UCSD-AML1 (cell line): ENCODE results near the gene NNAT.
A peak's percentile ranks its signal among the peaks of the same experiment; 100 is the strongest.

Source experiments
- DNase-seq: peaks from one replicate; lab custom pipeline; 2025; ENCODE audit not compliant: unreplicated experiment; lab: John Stamatoyannopoulos, UW

The NNAT gene

GRCh38 chr20:37565134-37565811 is 44.2 kb downstream of the NNAT start:
- no peak for DNase-seq

- no peak for DNase-seq
Measured at GRCh38 chr20:37566590-37567330, 45.7 kb downstream of the NNAT start.

DNA sequence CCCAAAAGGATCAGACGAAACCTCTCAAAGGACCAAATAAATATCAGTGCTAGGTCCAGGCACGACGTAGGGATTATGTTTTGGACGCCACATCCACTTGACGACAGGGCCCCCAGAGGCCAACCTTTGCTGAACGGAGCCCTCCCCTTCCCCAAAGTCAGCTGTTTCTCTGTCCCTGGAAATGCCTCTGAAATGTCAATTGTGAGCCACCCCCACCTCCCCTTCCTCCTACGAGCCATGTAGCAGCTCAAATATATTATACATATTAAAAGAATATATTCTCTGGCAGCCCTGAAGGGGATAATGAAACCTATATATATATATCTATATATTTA is 46.2 kb downstream of the NNAT start:
- DNase-seq: no peak

GRCh38 chr20:37567671-37568588 is 46.9 kb downstream of the NNAT start:
- DNase-seq: peak; percentile 27

DNA sequence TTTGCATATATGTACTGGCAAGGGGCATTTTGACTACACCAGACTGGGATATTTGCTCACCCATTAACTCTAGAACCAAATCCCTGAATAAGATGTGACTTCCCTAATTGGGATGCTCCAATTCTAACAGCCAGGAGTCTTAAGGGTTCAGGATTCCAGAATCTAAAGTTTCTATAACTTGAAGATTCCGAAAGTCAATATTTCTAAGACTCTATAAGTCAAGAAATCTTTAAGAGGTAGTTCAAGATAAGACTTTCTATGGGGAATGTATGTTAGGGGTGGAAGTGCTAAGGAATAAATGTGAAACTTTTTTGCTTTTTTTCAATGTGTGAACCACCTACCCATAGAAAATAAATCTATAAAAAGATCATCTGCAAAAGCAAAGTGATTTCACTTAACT is 49.4 kb downstream of the NNAT start:
- DNase-seq: no peak

DNA sequence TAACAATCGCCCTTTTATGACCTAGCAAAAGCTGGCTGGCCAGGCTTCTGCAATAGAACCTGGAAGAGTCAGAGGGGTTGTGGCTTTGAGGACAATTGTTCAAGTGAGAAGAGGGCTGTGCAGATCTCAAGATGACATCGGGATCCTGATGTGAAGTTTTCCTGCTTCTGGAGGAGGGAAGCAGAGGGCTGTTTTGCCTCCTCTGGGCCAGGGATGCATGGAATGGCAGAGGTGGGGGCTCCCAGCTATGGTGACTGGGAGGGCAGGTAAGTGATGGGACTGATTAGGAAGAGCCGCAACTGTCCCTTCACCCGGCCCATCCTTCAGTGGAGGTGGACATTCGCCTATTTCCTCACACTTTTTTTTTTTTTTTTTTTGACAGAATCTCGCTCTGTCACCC is 50.0 kb downstream of the NNAT start:
- DNase-seq: no peak
